GM18505 (cell line): ENCODE results near the gene UBXN6.

Source experiments
- ATAC-seq: cut with Tn5 transposase; IDR thresholded peaks from one replicate; pipeline ENCODE4 v1.9.1; 2021; ENCODE audit not compliant: unreplicated experiment
- POLR2A ChIP-seq: IDR thresholded peaks from 4 replicates; pipeline ENCODE4 v1.6.1; 2011; ENCODE audit warnings: borderline replicate concordance; ENCODE audit not compliant: insufficient read depth, insufficient read length; ENCODE audit errors: extremely low read depth

Gene UBXN6

GRCh38 chr19:4498694-4499093, 41.1 kb upstream of the UBXN6 start:
- no peak for TF ChIP-seq POLR2A
- ATAC-seq, result no peak

- TF ChIP-seq POLR2A, result no peak
- ATAC-seq, result no peak
These were observed 40.3 kb upstream of the UBXN6 start for GRCh38 chr19:4497770-4498389.

GRCh38 chr19:4496304-4496703, 38.7 kb upstream of the UBXN6 start:
- no peak for TF ChIP-seq POLR2A
- ATAC-seq, result no peak

GRCh38 chr19:4495471-4495870, 37.9 kb upstream of the UBXN6 start:
- TF ChIP-seq POLR2A, result no peak
- no peak for ATAC-seq

- no peak for TF ChIP-seq POLR2A
- no peak for ATAC-seq
These were observed 37.1 kb upstream of the UBXN6 start for GRCh38 chr19:4494691-4495064.

GRCh38 chr19:4493929-4494690, 36.5 kb upstream of the UBXN6 start:
- no peak for ATAC-seq
- no peak for TF ChIP-seq POLR2A

GRCh38 chr19:4493104-4493928, 35.7 kb upstream of the UBXN6 start:
- ATAC-seq, result no peak
- TF ChIP-seq POLR2A, result no peak

GRCh38 chr19:4492337-4493103, 34.9 kb upstream of the UBXN6 start:
- no peak for ATAC-seq
- no peak for TF ChIP-seq POLR2A

- no peak for TF ChIP-seq POLR2A
- no peak for ATAC-seq
These were observed 33.9 kb upstream of the UBXN6 start for GRCh38 chr19:4491446-4491845.

GRCh38 chr19:4488496-4488895, 30.9 kb upstream of the UBXN6 start:
- TF ChIP-seq POLR2A, result no peak
- no peak for ATAC-seq

GRCh38 chr19:4487572-4487971, 30.0 kb upstream of the UBXN6 start:
- TF ChIP-seq POLR2A, result no peak
- no peak for ATAC-seq

- no peak for ATAC-seq
- no peak for TF ChIP-seq POLR2A
These were observed 25.8 kb upstream of the UBXN6 start for GRCh38 chr19:4483385-4483784.

- no peak for TF ChIP-seq POLR2A
- no peak for ATAC-seq
These were observed 25.2 kb upstream of the UBXN6 start for GRCh38 chr19:4482721-4483364.

GRCh38 chr19:4477034-4477801, 19.6 kb upstream of the UBXN6 start:
- TF ChIP-seq POLR2A, result no peak
- ATAC-seq, result no peak
